KMS-11 (cell line): Measurements from ENCODE around the gene ARHGAP44.

Experiments used
- H2AFZ ChIP-seq: fragments of 200-600 bp; sonication (generic); 2 replicates; pipeline ENCODE4 v1.6.1; 2016; ENCODE audit warnings: antibody characterized with exemption, mixed run types, low read depth
- H3K27ac ChIP-seq: fragments of 200-600 bp; sonication (generic); 2 replicates; pipeline ENCODE4 v1.6.1; 2016; ENCODE audit warnings: mild to moderate bottlenecking, mixed run types
- H3K27me3 ChIP-seq: fragments of 200-600 bp; sonication (generic); 2 replicates; pipeline ENCODE4 v1.6.1; 2017; ENCODE audit warnings: mild to moderate bottlenecking, low read depth, mixed run types, moderate library complexity; ENCODE audit not compliant: insufficient read depth
- H3K36me3 ChIP-seq: fragments of 200-600 bp; sonication (generic); 2 replicates; pipeline ENCODE4 v1.6.1; 2017; ENCODE audit warnings: mild to moderate bottlenecking, mixed run types; ENCODE audit not compliant: insufficient read depth
- H3K4me1 ChIP-seq: fragments of 200-600 bp; sonication (generic); 2 replicates; pipeline ENCODE4 v1.6.1; 2016; ENCODE audit warnings: mild to moderate bottlenecking, low read depth, mixed run types; ENCODE audit not compliant: poor library complexity, severe bottlenecking
- H3K4me2 ChIP-seq: fragments of 200-600 bp; sonication (generic); 2 replicates; pipeline ENCODE4 v1.7.0; 2016; ENCODE audit warnings: mild to moderate bottlenecking, mixed run types
- H3K4me3 ChIP-seq: fragments of 200-600 bp; sonication (generic); IDR thresholded peaks from 2 replicates; pipeline ENCODE4 v1.6.1; 2017; ENCODE audit warnings: low read depth, low read length, mixed read lengths; ENCODE audit not compliant: insufficient read depth
- H3K79me2 ChIP-seq: fragments of 200-600 bp; sonication (generic); 2 replicates; pipeline ENCODE4 v1.6.1; 2016; ENCODE audit warnings: low read depth, mixed run types; ENCODE audit not compliant: insufficient read depth
- H3K9ac ChIP-seq: fragments of 200-600 bp; sonication (generic); 2 replicates; pipeline ENCODE4 v1.6.1; 2016; ENCODE audit warnings: mild to moderate bottlenecking, mixed run types
- H4K20me1 ChIP-seq: fragments of 200-600 bp; sonication (generic); 2 replicates; pipeline ENCODE4 v1.6.1; 2016; ENCODE audit warnings: mild to moderate bottlenecking, mixed run types; ENCODE audit not compliant: insufficient read depth
- CTCF ChIP-seq: fragments of 200-600 bp; sonication (generic); conservative IDR thresholded peaks from 2 replicates; pipeline ENCODE4 v1.6.1; 2017; ENCODE audit warnings: low read depth, mild to moderate bottlenecking, antibody characterized with exemption, low read length, moderate library complexity, mixed read lengths

Gene ARHGAP44

GRCh38 chr17:12839042-12839441 is 49.7 kb downstream of the ARHGAP44 start:
- no peak overlapping the region for H3K4me2 ChIP-seq
- no peaks in the 10 kb centered on the region for H3K4me1 ChIP-seq
- H3K4me3 ChIP-seq = no peak overlapping the region
- no peaks in the 10 kb centered on the region for H3K36me3 ChIP-seq
- no peak overlapping the region for H2AFZ ChIP-seq
- no peak overlapping the region for H3K27ac ChIP-seq
- no peak overlapping the region for H3K9ac ChIP-seq
- H4K20me1 ChIP-seq = no peaks in the 10 kb centered on the region
- TF ChIP-seq CTCF = no peak
- H3K79me2 ChIP-seq = no peaks in the 10 kb centered on the region
- no peaks in the 10 kb centered on the region for H3K27me3 ChIP-seq

GRCh38 chr17:12842936-12843335 is 53.6 kb downstream of the ARHGAP44 start:
- Histone ChIP-seq H3K9ac (no peak overlapping the region), H3K4me2 (no peak overlapping the region), H3K4me1 (no peaks in the 10 kb centered on the region), H3K79me2 (no peaks in the 10 kb centered on the region), H2AFZ (no peak overlapping the region), H4K20me1 (no peaks in the 10 kb centered on the region), H3K27ac (no peak overlapping the region), H3K36me3 (no peaks in the 10 kb centered on the region), H3K27me3 (no peaks in the 10 kb centered on the region), H3K4me3 (no peak overlapping the region)
- no peak for TF ChIP-seq CTCF

DNA sequence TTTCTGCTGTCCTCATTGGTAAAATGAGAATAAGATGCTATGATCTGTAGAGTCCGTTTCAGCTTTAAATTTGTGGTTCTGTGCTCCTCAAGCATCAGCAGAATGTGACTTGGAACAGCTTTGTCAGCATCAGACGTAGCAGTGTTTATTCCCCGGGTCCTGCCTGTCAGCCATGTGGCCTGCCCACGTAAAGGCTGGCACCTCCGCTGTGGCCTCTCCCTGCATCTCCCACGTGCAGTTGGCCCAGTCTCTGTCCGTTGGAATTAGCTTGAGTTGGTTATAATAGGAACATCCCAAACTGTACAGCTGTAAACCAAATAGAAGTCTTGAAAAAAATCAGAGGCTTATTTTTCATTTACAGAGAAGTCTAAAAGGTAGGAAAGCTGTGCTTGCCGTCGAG is 61.7 kb downstream of the ARHGAP44 start:
- TF ChIP-seq CTCF = no peak
- H3K9ac ChIP-seq = no peak overlapping the region
- no peaks in the 10 kb centered on the region for H4K20me1 ChIP-seq
- no peaks in the 10 kb centered on the region for H3K4me1 ChIP-seq
- no peak overlapping the region for H2AFZ ChIP-seq
- no peaks in the 10 kb centered on the region for H3K36me3 ChIP-seq
- H3K27ac ChIP-seq = no peak overlapping the region
- no peak overlapping the region for H3K4me2 ChIP-seq
- H3K27me3 ChIP-seq = no peaks in the 10 kb centered on the region
- no peaks in the 10 kb centered on the region for H3K79me2 ChIP-seq
- H3K4me3 ChIP-seq = no peak overlapping the region

DNA sequence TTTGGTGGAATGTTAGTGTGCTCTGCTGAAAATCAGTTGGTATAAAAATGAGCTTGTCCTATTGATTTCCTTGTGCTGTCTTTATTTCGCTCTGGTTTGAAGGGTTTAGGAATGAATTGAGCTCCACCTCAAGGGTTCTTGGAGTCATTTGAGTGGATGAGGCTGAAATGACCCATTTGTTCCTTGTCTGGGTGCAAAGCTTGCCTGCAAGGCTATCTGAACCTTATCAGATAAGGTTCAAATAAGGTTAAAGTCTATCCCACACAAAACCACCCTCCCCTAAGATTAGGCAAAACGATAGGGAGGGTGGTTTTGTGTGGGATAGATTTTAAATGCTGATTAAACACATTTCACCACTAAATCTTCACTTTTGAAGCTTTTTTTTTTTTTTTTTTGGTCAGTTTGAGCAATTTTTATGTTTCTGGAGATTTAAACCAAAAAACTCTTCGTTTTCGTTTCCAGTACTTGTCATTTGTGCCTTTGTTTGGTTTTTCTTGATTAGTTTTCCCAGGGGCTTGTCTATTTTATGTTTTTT is 62.7 kb downstream of the ARHGAP44 start:
- Histone ChIP-seq H3K4me1 (no peaks in the 10 kb centered on the region), H2AFZ (no peak overlapping the region), H3K79me2 (no peaks in the 10 kb centered on the region), H3K36me3 (no peaks in the 10 kb centered on the region), H4K20me1 (no peaks in the 10 kb centered on the region), H3K9ac (no peak overlapping the region), H3K4me2 (no peak overlapping the region), H3K4me3 (no peak overlapping the region), H3K27me3 (no peaks in the 10 kb centered on the region), H3K27ac (no peak overlapping the region)
- no peak for TF ChIP-seq CTCF
